Measurements from ENCODE around the gene SAMD4A.
A peak's percentile ranks its signal among the peaks of the same experiment; 100 is the strongest.
"Not testable (repeated sequence)": the region's sequence is repeated elsewhere in the genome, so short reads cannot be mapped to it uniquely, and the experiment has no call there.

SAMD4A gene

GRCh38 chr14:54591866-54592265, 24.9 kb downstream of the SAMD4A start:
- DNase-seq, result no peak

DNA sequence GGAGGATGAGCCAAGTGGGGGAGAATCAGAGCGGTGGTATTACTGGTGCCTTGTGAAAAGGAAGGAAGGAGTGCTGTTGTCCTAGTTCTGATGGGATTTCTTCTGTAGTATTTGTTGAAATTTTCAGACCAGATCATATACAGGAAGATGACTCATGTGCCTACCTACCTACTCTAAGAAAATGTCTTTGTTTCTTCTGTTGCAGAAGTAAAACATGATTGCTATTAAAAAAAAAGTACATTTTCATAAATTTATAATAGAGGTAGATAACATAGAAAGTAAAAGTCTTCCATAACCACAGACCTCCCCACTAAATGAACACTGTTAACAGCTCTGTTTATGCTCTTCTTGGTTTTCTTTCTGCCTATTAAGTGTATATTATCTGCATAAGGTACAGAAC, 26.9 kb downstream of the SAMD4A start:
- DNase-seq, result no peak

GRCh38 chr14:54594537-54594936, 27.6 kb downstream of the SAMD4A start:
- no peak for DNase-seq

DNA sequence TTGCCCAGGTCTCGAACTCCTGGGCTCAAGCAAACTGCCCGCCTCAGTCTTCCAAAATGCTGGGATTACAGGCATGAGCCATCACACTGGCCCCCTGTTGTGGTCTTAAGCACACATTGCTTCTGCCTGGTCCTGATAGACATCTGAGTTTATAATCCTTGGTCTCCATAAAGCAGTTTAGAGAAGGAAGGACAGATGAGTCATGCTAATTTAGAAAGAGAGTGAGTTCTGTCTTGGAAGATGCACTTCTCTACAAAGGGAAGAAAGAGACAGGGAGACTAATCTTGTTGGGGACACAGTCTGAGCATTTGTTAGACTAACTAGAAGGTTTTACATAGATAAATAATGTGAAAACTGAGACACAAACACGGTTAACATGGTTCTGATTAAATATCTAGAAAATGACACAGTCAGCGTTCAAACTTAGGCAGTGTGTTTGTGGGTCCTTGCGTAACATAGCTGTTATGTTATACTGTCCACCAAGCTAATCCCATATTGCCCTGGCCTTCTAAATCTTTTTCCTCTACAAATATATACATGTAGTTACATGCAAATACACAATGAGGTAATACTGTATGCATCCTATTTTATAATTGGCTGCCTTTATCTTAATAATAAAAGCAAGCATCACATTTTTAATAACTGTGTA, 31.0 kb downstream of the SAMD4A start:
- DNase-seq, result no peak

- no peak for DNase-seq
Measured at GRCh38 chr14:54599966-54600716, 33.2 kb downstream of the SAMD4A start.

DNA sequence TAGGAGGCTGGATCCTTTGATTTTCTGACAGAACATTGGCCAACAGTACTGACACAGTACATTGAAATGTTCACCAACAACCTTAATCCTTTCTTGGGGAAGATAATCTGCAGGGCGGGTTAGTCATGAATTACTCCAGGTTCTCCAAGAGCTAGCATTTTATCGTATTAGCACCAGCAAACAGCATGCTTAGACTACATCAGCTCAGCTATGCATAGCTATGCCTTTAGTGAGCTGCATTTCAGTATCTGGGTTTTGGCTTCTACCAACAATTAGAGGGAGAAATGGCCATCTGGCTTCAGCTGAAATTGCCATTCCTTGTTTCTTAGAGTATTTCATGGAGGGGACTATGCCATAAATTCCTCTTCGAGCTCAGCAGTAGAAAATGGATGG, 33.8 kb downstream of the SAMD4A start:
- no peak for DNase-seq

DNA sequence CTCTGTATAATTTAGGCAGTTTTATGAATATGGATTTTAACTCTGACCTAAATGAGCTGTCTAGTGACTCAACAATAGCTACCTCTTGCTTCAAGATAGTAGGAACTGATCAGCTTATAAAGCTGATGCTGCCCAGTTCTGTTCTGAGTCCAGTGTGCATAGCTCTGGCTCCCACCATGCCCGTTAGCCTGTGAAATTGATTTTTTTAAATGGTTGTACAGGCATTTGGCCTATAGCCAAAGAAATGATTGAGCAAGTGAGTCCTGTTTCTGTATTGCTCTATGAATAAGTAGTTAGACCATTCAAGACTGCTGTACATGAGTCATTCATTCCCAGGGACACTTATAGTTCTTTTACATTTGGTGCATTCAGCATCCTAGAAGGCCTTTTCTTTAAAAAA, 36.4 kb downstream of the SAMD4A start:
- no peak for DNase-seq

DNA sequence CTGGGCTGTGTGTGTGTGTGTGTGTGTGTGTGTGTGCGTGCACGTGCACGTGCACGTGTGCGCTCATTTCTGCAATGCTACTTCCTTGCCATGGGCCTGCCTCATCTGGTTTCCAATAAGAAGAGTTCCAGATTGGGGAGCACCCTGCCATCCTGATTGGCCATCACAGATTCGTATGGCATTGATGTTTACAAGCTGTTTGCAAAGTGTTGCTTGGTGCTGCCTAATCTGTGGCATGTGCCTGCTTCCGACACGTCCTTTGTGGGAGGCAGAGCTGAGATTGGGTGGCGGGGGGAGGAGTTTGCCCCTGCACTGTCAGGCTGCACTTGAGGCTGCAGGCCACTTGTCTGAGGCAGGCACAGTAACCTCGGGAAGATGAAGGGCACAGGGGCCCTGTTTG, 39.2 kb downstream of the SAMD4A start:
- DNase-seq, result peak in 5 of 58 donors; percentile 4 to 22 (median 11)

GRCh38 chr14:54606631-54607133, 39.8 kb downstream of the SAMD4A start:
- DNase-seq, result no peak

DNA sequence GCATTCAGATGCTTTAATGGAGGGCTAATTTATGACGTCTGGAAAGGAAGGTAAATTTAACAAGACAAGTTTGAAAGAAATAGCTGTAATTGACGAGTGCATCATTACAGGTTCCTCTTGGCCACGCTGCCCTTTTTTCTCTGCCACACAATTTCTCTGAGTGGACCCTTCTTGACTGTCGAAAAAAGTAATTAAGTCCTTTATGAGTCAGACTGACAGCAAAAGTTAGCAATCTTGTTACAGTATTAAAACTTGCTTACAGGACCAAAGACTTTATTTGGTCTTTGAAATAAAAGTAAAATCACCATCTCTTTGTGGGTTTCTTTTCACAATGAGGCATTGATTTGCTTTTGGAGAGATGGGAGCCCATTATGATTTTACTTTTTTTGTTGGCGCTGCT, 42.6 kb downstream of the SAMD4A start:
- no peak for DNase-seq

DNA sequence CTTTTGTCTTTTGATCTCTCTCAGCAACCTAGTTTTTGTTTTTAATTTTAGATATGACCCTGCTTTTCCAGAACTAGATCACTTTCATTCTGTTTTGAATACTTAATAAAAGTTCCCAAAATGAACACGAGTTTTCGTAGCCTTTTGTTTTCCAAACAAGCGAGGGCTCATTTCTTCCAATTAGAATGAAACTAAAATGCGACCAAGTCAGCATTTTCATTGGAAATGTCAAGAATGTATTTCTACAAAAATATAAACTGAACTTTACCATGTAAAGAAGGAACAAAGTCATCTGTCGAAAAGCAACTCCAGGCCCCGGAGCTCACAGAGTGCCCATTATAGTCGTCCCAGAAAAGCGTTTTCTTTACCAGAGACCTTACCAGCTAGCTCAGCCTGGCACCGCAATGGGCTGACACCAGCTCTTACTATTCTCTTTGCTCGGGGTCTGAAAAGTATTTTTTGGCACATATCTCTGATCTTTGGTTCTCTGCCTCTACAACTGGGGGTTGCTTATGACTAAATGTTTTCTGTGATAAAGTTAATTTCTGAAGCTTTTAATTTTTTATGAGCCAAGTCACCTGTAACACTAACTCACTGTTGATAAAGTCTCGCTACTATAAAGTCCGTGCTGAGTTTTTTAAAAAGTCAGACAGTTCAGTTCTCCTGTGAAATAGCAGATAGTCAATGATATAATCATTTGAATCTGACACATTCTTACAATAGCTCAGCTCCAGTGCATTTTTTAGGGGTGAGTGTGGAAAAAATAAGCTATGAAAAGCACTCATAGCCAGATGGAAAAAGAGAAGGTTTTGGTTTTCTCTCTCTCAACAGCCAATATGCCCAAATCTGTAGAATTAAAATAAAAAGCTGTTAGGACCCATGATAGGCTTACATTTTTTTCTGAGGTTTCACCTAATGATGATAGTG, 43.4 kb downstream of the SAMD4A start:
- peak in 4 of 58 donors; percentile 2 to 31 (median 8) for DNase-seq

GRCh38 chr14:54614296-54614695, 47.4 kb downstream of the SAMD4A start:
- DNase-seq, result no peak

DNA sequence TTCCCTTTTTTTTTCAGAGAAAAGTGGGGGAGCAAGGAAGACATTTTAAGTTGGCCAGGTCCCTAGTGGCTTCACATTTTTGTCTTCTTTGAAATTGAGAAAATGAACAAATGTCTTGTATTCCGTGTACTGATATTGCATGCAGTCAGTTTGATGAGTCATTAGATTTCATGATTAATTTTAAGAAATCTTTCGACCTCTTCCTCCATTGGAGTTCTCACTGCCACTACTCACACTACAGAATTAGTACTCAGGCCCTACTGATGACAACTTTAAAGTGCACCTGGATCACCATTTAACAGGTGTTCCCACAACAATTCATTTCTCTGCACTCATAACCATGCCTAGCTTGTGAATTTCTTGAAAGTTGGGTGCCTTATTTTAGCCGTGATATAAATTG, 50.5 kb downstream of the SAMD4A start:
- DNase-seq, result no peak

DNA sequence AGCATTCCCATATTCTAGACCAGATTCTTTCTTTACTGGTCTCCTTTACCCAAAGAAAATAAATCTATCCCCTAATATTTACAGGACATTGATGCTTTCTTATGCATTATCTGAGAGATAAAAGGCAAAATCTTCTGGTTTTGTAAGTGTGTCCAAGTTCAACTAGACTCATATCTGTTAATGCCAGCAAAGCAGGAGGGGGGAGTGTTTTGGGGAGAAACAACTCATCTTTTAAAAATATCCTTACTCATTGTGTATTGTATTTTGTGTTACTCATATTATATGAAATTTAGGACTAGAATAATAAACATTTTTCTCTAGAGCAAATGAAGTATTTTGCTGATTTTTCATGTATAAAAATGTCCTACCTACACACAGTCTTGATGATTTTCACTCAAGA, 54.8 kb downstream of the SAMD4A start:
- no peak for DNase-seq

DNA sequence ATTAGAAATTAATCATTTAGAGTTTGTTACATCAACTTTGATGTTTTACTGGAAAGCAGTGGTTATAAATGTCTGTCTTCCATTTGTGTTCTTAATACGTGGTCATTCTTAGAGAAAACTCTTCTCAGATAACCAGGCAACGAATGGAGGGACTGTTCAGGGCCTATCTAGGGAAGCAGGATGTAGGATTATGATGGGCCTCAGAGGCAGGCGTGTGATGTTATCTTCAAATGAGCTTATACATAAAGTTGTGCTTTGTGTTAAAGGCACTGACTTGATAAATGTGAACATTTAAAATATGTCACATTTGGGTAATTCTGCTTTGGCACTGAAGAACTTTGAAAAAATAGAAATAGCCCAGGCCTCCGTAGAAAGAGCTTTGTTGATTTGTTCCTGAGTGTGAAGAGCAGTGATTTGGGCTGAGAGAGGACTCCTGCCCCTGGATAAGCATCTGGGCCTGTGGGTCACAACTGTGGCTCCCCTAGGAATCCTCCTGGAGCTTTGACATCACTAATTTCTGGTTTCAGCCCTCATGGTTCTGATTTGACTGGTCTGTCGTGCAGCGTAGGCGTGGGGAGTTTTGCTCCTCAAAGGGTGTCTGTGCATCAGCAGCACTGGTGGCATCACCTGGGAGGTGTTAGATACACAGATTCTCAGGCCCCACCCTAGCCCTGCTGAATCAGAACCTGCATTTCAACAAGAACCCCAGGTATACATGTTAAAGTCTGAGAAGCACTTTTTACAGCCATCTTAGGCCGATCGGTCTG, 55.4 kb downstream of the SAMD4A start:
- DNase-seq, result no peak

DNA sequence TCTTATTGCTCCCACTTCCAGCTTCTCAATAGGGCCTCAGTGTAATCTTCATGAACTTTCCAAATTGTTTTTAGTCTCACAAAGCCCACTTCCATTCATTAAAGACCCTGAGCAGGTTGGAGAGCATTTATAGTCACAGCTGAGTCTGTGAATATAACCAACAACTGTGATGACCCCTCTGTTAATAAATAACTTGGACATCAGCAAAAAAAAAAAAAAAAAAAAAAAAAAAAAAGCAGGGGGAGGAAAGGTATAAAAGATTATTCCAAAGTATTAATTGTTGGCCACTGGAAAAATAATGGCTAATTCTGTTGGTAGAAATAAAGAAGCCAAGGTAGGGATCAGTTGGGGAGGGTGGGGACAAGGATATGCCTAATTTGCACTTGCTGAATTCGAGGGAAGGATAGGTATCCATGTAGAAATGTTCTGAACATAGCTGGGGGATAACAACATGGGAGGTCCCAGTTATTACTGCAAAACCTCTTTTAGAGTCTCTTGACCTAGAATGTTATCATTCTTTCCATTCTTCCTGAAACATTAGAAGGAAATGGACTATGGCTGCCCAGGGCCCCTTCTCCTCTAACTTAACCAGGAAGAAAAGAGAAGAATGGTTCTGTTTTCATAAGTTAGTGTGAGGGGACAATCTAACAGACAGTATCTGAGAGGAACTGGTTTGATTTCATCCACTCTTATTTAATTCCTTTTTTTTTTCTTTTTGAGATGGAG, 56.5 kb downstream of the SAMD4A start:
- no peak for DNase-seq

DNA sequence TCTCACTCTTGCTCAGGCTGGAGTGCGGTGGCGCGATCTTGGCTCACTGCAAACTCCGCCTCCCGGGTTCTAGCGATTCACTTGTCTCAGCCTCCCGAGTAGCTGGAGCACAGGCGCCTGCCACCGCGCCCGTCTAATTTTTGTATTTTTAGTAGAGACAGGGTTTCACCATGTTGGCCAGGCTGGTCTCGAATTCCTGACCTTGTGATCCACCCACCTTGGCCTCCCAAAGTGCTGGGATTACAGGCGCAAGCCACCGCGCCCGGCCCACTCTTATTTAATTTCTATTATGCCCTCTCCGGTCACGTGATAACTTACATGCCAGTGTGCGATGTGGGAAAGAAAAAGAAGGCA, 57.1 kb downstream of the SAMD4A start:
- DNase-seq, result not testable (repeated sequence)

GRCh38 chr14:54625112-54625511, 58.2 kb downstream of the SAMD4A start:
- no peak for DNase-seq

DNA sequence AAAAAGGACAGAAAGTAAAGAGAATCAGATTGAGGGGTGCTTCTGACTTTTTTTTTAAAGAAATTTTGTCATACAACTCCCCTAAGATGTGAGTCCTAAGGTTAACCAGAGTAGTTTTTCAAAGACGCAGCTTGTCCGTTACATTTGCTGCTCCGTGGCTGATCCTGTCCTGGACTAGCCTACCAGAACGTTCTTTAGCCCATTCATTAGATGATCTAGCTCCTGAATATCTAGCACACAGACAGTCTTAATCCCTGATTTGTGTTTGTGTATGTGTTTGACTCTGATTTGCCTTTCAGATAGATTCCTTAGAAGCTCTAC, 60.3 kb downstream of the SAMD4A start:
- peak in 1 of 58 donors; percentile 39 for DNase-seq

DNA sequence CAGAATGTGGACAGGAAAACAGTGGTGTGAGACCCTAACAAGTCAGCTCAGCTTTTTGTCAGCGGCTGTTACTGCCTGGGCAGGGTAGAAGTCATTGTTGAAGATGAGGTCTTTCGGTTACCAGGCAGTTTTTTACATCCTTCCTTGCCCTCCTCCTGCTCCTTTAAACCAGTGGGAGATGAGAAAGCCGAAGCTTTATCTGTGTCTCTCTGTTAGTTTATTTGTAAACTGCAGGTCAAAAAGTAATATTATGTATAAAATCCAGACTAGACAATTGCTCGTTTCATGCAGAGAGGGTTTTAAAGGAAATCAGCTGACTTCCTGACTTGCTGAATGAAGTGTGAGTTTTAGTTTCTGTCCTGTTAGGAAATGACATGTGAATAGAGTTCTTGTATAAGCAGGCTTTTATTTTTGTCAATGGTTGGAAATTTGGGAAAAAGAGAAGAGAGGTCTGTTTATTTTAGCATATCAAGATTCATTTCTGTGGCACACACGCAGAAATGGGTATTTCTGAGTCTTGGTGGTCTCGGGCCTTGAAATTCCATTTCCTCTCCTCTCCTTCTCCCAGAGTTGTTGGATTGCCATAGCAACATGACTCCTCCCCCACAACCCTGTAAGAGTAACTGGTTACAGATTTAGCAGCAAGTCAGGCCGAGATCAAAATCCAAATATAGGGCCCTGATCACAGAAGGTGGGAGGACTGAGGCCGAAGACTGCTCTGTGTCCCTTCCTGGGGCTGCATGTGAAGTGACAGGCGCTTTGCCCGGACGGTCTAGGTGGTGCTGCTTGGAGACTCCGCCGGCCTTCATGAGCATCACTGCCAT, 60.8 kb downstream of the SAMD4A start:
- DNase-seq, result peak in 25 of 58 donors; percentile 8 to 74 (median 29)
